GM19025 (cell line): ENCODE results near the gene GHR.

Experiments used
- ATAC-seq: cut with Tn5 transposase; IDR thresholded peaks from one replicate; pipeline ENCODE4 v1.9.1; 2021; ENCODE audit warnings: mild to moderate bottlenecking, low read depth, moderate library complexity; ENCODE audit not compliant: unreplicated experiment

The GHR gene

DNA sequence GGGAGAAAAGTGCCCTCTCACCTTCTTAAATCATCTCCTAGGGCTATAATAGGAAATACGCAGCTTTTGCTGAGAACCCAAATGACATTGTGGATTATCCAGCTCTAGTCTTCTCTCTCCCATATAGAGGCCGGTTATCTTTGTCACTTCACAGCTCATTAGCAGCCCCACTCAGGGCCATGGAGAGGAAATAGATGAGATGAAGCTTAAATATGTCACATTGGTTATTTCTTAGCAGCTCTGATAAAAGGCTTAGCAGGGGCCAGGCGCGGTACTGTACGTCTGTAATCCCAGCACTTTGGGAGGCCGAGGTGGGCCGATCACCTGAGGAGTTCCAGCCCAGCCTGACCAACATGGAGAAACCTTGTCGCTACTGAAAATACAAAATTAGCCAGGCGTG lies 90.0 kb downstream of the GHR start:
- ATAC-seq = no peak

DNA sequence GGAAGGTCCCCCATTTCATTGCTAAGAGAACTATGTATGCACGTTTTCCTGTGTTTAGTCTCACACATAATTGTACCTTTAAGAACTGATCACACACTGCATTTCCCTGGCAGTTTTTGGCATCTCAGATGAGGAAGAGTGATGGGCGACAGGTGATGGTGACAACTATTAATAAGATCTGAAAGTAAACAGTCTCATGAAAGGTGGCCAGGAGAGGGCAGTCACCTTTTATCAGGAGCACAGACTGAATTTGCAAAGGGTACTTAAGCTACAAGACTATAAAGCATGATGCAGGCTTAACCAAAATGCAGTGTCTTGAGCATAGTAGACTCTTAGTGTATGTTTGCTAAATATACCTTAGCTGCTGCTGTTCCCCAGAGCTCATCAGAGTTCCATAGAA lies 91.5 kb downstream of the GHR start:
- no peak for ATAC-seq

GRCh38 chr5:42515504-42515903 lies 92.3 kb downstream of the GHR start:
- ATAC-seq = no peak

- no peak for ATAC-seq
Measured at GRCh38 chr5:42516282-42517042, 93.2 kb downstream of the GHR start.

GRCh38 chr5:42517164-42517563 lies 93.9 kb downstream of the GHR start:
- no peak for ATAC-seq

GRCh38 chr5:42518595-42519221 lies 95.5 kb downstream of the GHR start:
- no peak for ATAC-seq

DNA sequence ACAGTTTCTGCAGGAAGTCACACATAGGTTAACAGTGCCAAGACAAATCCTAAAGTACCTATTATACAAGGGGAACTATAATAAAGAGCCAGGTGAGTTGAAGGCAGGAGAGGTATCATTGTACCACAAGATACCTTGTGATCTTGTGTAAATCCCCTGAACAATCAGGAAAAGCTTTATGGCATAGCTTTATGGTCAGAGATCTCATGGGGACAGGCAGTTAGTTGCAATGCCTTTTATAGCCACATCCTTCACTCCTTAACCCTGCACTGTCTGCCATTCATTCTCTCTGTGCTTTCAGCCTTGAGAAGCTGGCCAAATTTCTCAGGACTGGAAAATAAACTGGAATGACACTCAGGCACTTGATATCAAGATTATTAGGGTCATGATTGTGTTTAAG lies 97.0 kb downstream of the GHR start:
- no peak for ATAC-seq

DNA sequence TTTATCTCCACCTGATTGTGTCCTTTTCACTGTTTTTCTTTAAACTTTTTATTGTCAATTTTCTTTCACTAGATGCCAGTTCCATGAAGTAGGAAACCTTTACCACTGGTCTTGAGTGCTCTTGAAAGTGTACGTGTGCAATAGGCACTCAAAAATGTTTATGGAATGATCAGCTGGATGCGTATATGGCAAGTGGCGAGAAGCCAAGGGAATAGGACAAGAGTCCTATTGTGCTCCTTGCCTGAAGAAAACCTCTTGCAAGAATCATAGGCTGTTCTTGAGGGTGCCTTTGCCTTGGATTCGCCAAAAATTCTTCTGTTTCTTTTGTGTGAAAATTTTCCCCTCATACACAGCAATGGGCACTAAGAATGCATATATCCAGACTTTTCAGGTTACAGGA lies 97.7 kb downstream of the GHR start:
- ATAC-seq = no peak

DNA sequence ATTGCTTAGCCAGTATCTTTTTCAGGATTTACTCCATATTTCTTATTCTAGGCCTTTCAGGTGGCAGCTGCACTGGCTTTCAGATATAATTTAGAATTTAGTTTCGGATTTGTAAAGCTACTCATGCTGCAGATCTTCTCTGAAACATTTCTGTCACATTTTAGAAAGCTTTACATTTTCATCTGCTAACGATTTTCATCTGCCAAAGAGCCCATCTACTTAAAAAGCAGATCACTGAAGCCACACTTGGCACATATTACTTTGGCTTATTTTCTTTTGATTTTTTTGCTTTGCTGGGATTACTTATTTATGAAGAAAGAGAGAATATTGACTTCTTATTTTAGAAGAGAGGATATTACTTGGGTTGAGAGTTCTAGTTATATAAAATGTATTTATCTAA lies 98.2 kb downstream of the GHR start:
- no peak for ATAC-seq

- ATAC-seq = no peak
Measured at GRCh38 chr5:42522783-42523182, 99.5 kb downstream of the GHR start.

- ATAC-seq = no peak
Measured at GRCh38 chr5:42526179-42526578, 102.9 kb downstream of the GHR start.

DNA sequence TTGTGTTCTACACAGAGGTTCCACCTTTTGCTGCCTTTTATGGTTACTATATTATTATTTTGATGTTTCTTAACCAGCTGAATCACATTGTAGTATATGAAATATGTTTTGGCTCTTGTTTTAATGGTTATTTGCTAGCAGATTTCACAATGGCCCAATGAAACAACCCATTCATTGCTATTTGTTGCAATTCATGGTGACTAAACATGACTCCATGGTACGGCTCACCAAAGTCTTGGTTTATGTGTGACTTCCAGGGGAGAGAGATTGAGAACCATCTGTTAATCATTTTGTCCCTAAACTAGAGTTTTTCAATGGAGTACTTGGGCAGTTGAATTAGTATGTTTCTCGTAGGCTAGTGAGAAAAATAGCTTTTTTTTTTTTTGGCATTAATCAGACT lies 108.4 kb downstream of the GHR start:
- ATAC-seq = no peak

GRCh38 chr5:42542106-42542505 lies 118.9 kb downstream of the GHR start:
- ATAC-seq = no peak

GRCh38 chr5:42543774-42544173 lies 120.5 kb downstream of the GHR start:
- no peak for ATAC-seq

- no peak for ATAC-seq
Measured at GRCh38 chr5:42545038-42545437, 121.8 kb downstream of the GHR start.

- ATAC-seq = no peak
Measured at GRCh38 chr5:42547141-42547540, 123.9 kb downstream of the GHR start.

DNA sequence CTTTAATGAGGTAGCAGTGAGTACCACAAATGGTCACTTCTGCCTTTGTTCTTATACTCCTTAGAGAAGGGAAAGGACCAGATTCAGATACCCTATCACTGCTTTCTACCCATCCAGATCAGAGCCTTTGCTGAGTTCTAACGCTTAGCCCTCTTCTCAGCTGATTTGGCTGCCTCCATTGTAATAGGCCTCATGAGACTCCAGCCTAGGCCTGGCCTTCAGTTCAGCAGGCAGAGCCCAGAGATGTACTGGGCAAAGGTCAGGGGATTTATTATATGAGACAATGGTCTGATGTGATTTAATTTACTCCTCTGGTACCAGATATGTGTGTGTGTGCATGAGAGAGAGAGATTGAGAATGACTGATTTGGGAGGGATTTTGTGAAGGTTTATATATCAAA lies 124.7 kb downstream of the GHR start:
- no peak for ATAC-seq

GRCh38 chr5:42552597-42552996 lies 129.4 kb downstream of the GHR start:
- no peak for ATAC-seq

DNA sequence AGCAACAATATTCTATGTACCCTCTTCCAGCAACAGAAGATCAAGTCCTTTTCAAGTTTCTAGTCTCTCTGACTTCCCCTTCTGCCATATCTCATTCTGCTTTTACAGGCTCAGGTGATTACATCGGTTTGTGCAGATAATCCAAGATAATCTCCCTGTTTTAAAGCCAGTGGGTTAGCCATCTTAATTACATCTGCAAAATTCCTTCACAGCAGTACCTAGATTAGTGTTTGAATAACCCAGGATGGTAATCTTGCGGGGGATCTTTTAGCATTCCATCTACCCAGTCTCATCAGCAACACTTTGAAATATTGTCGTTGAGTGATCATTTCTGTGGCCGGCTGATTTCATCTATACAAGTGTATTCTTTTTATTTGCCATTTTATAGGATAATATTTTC lies 130.2 kb downstream of the GHR start:
- no peak for ATAC-seq

DNA sequence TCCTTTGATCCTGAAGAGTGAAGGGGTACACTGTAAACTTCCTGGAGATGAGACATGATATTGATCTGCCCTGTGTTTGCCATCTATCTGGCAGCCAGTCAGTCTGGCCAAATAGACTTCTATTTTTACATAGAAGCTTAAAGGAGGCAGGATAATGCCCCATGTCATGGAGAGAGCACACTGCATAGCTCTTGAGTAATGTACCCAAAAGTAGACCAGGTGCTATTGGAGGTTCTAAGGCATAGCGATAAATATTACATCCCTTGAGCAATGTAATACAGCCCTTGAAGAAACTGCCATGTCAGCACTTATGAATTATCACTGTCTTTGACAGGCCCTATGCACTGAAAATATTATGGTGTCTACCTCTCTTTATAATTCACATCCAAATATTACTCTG lies 131.8 kb downstream of the GHR start:
- ATAC-seq = no peak

- ATAC-seq = no peak
Measured at GRCh38 chr5:42555797-42556196, 132.6 kb downstream of the GHR start.

- no peak for ATAC-seq
Measured at GRCh38 chr5:42557689-42558088, 134.4 kb downstream of the GHR start.
